A673 (cell line): ENCODE measurements around the gene ZBTB16. TPM values are rescaled to one million over a fixed set of nuclear protein-coding genes. Genes with fewer than 3 reads are reported as not detected.

Experiments used
- BruUV-seq: library from RNA; stranded (reverse); fragments of 400-500 nt; replicated peaks from 2 replicates; lab custom pipeline; 2021; lab: Mats Ljungman, UMichigan
- CTCF ChIA-PET: fragments of 300-600 bp; sonication (Branson Sonifier 250); formaldehyde crosslinking; loops from one replicate; lab custom pipeline; 2022; ENCODE audit warnings: antibody characterized with exemption; lab: Charles Lee
- POLR2A ChIA-PET: fragments of 300-600 bp; sonication (Branson Sonifier 250); formaldehyde crosslinking; loops from one replicate; lab custom pipeline; 2022; ENCODE audit warnings: antibody characterized with exemption; ENCODE audit not compliant: low non-redundant PET; lab: Charles Lee
- DNase-seq: peaks from one replicate; pipeline ENCODE4 v3.0.0-alpha.2; 2015; ENCODE audit warnings: low spot score
- H3K27ac ChIP-seq: fragments of 200-600 bp; sonication (generic); 2 replicates; pipeline ENCODE4 v1.5.1; 2016; ENCODE audit warnings: mixed run types, low read depth, mild to moderate bottlenecking, mixed read lengths, antibody characterized with exemption, low read length; ENCODE audit not compliant: poor library complexity, severe bottlenecking
- H3K27me3 ChIP-seq: fragments of 200-600 bp; sonication (generic); replicated peaks from 2 replicates; pipeline ENCODE4 v1.6.1; 2017; ENCODE audit warnings: mixed run types, low read depth, mild to moderate bottlenecking, mixed read lengths, antibody characterized with exemption, low read length; ENCODE audit not compliant: insufficient read depth, poor library complexity
- H3K36me3 ChIP-seq: fragments of 200-600 bp; sonication (generic); 2 replicates; pipeline ENCODE4 v1.6.1; 2016; ENCODE audit warnings: mixed run types, mild to moderate bottlenecking, mixed read lengths, antibody characterized with exemption, low read length; ENCODE audit not compliant: insufficient read depth, poor library complexity, severe bottlenecking
- H3K4me1 ChIP-seq: fragments of 200-600 bp; sonication (generic); 2 replicates; pipeline ENCODE4 v1.6.1; 2017; ENCODE audit warnings: mixed run types, mild to moderate bottlenecking, mixed read lengths, antibody characterized with exemption, low read length; ENCODE audit not compliant: insufficient read depth, poor library complexity, severe bottlenecking
- H3K4me3 ChIP-seq: fragments of 200-600 bp; sonication (generic); 2 replicates; pipeline ENCODE4 v1.5.1; 2016; ENCODE audit warnings: low read depth, mixed run types, mild to moderate bottlenecking, mixed read lengths, low read length; ENCODE audit not compliant: poor library complexity, severe bottlenecking
- H3K9me3 ChIP-seq: fragments of 200-600 bp; sonication (generic); 2 replicates; pipeline ENCODE4 v1.6.1; 2016; ENCODE audit warnings: mixed run types, low read depth, mild to moderate bottlenecking, mixed read lengths, antibody characterized with exemption, low read length; ENCODE audit not compliant: poor library complexity, severe bottlenecking
- EZH2 ChIP-seq: fragments of 200-600 bp; sonication (generic); IDR thresholded peaks from 2 replicates; pipeline ENCODE4 v1.6.1; 2017; ENCODE audit warnings: borderline replicate concordance, low read depth, mild to moderate bottlenecking, mixed read lengths, antibody characterized with exemption, low read length; ENCODE audit not compliant: poor library complexity, severe bottlenecking
- intact Hi-C: fragments of 100-400 bp; cut with micrococcal nuclease; formaldehyde crosslinking; loops from one replicate; pipeline ENCODE4 v1.10.0; 2022; ENCODE audit not compliant: unreplicated experiment
- total RNA-seq: library from RNA; stranded (reverse); gene quantifications from 2 replicates; pipeline ENCODE4 v1.2.3, GENCODE V29; 2021
- TF ChIP-seq, protein P1 (sequence below): fragments of 300-800, 200-600 bp; sonication (generic); conservative IDR thresholded peaks from 2 replicates; pipeline ENCODE4 v1.5.1; 2017; ENCODE audit warnings: low read depth, mild to moderate bottlenecking, antibody characterized with exemption, low read length, moderate library complexity, mixed read lengths

Gene ZBTB16
- total RNA-seq, 1 experiment from 2014 or later = 12.0 TPM

DNA sequence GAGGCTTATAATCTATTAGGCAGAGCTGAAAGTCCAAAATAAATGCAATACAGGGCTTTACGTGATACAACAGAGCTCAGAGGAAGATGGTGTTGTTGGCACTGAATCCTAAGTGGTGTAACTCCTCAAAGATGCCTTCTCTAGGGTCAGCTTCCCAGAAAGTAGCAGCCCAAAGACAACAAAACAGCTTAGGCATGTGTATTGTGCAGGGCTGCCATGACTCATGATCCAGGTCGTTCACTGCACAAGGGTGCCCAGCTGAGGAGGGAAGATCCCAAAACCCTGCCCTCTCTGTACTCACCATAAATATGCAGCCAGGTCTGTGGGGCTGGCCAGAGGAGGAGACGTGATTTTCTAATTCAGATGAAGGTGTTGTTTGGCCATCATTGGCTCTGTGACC lies 177.3 kb downstream of the ZBTB16 start:
- ChIA-PET POLR2A (no interaction called here), CTCF (no interaction called here)
- no peak overlapping the region for H3K4me3 ChIP-seq
- TF ChIP-seq, protein P1, sequence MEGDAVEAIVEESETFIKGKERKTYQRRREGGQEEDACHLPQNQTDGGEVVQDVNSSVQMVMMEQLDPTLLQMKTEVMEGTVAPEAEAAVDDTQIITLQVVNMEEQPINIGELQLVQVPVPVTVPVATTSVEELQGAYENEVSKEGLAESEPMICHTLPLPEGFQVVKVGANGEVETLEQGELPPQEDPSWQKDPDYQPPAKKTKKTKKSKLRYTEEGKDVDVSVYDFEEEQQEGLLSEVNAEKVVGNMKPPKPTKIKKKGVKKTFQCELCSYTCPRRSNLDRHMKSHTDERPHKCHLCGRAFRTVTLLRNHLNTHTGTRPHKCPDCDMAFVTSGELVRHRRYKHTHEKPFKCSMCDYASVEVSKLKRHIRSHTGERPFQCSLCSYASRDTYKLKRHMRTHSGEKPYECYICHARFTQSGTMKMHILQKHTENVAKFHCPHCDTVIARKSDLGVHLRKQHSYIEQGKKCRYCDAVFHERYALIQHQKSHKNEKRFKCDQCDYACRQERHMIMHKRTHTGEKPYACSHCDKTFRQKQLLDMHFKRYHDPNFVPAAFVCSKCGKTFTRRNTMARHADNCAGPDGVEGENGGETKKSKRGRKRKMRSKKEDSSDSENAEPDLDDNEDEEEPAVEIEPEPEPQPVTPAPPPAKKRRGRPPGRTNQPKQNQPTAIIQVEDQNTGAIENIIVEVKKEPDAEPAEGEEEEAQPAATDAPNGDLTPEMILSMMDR = no peak
- no peak for TF ChIP-seq EZH2
- intact Hi-C loops = no loop called here
- no peaks in the 10 kb centered on the region for H3K27me3 ChIP-seq
- no peak overlapping the region for H3K27ac ChIP-seq
- H3K36me3 ChIP-seq = no peaks in the 10 kb centered on the region
- DNase-seq = no peak
- peaks cover 3% of the 10 kb centered on the region for H3K4me1 ChIP-seq
- BruUV-seq = no TSS peak
- no peaks in the 10 kb centered on the region for H3K9me3 ChIP-seq

- H3K4me3 ChIP-seq = no peak overlapping the region
- TF ChIP-seq, protein P1 = no peak
- TF ChIP-seq EZH2 = no peak
- ChIA-PET CTCF (no interaction called here), POLR2A (no interaction called here)
- intact Hi-C loops = no loop called here
- no peaks in the 10 kb centered on the region for H3K27me3 ChIP-seq
- DNase-seq = no peak
- no peak overlapping the region for H3K27ac ChIP-seq
- no peaks in the 10 kb centered on the region for H3K36me3 ChIP-seq
- H3K9me3 ChIP-seq = no peaks in the 10 kb centered on the region
- H3K4me1 ChIP-seq = peaks cover 3% of the 10 kb centered on the region
- no TSS peak for BruUV-seq
Measured at GRCh38 chr11:114237321-114238280, 178.1 kb downstream of the ZBTB16 start.

- Histone ChIP-seq H3K9me3 (no peaks in the 10 kb centered on the region), H3K4me3 (no peak overlapping the region), H3K27ac (no peak overlapping the region), H3K4me1 (peaks cover 3% of the 10 kb centered on the region), H3K27me3 (no peaks in the 10 kb centered on the region), H3K36me3 (no peaks in the 10 kb centered on the region)
- no TSS peak for BruUV-seq
- TF ChIP-seq, protein P1 = no peak
- no peak for TF ChIP-seq EZH2
- intact Hi-C loops = no loop called here
- POLR2A ChIA-PET = no interaction called here
- CTCF ChIA-PET = no interaction called here
- DNase-seq = no peak
Measured at GRCh38 chr11:114239753-114240161, 180.2 kb downstream of the ZBTB16 start.
